Measurements from ENCODE around the gene FAXDC2. TPM values are rescaled to one million over a fixed set of nuclear protein-coding genes. Genes with fewer than 3 reads are reported as not detected.

The FAXDC2 gene
- total and polyA plus RNA-seq, 2 of the 13 experiments (the other 11 are each of a cell fraction or from before 2014, with no cell fraction given) = 4.7 to 58.8 TPM

GRCh38 chr5:154834053-154834452, 16.4 kb downstream of the FAXDC2 start (continued):
- no peak for TF ChIP-seq ZHX1 (CRISPR knock-in tag; IDR thresholded peaks at IDR 0.05; ENCODE audit: low read depth)
- no peak; the same call in 1 of the 2 replicates for TF ChIP-seq MEIS1 (CRISPR knock-in tag; IDR thresholded peaks at IDR 0.05; ENCODE audit: borderline replicate concordance)
- TF ChIP-seq MTERF4 (CRISPR knock-in tag; IDR thresholded peaks at IDR 0.05) = no peak
- no peak for TF ChIP-seq GZF1 (CRISPR knock-in tag; IDR thresholded peaks at IDR 0.05)
- TF ChIP-seq ZNF362 (CRISPR knock-in tag; IDR thresholded peaks at IDR 0.05; ENCODE audit: borderline replicate concordance) = no peak
- no peak for TF ChIP-seq XBP1 (CRISPR knock-in tag; IDR thresholded peaks at IDR 0.05)
- TF ChIP-seq GLMP (CRISPR knock-in tag; IDR thresholded peaks at IDR 0.05; ENCODE audit: borderline replicate concordance) = no peak
- no peak for TF ChIP-seq SCMH1 (CRISPR knock-in tag; IDR thresholded peaks at IDR 0.05; ENCODE audit: borderline replicate concordance)
- peak; percentile 64 for TF ChIP-seq FOSL2 (CRISPR knock-in tag; IDR thresholded peaks at IDR 0.05)
- TF ChIP-seq ZBTB49 (CRISPR knock-in tag; IDR thresholded peaks at IDR 0.05; ENCODE audit: borderline replicate concordance) = no peak
- TF ChIP-seq ZNF766 (CRISPR knock-in tag; IDR thresholded peaks at IDR 0.05; ENCODE audit: borderline replicate concordance) = no peak
- no peak for TF ChIP-seq DNMT3B (CRISPR knock-in tag; conservative IDR thresholded peaks at IDR 0.05)
- TF ChIP-seq ATF7 (IDR thresholded peaks at IDR 0.05) = no peak
- no peak for TF ChIP-seq ATF7 (CRISPR knock-in tag; IDR thresholded peaks at IDR 0.05)
- TF ChIP-seq ZMAT5 (CRISPR knock-in tag; IDR thresholded peaks at IDR 0.05; ENCODE audit: borderline replicate concordance, low read depth) = no peak
- no peak for TF ChIP-seq TMF1 (CRISPR knock-in tag; IDR thresholded peaks at IDR 0.05; ENCODE audit: low read depth)
- no peak for TF ChIP-seq U2AF2 (IDR thresholded peaks at IDR 0.05; ENCODE audit: low read depth, low read length)
- TF ChIP-seq MAZ (IDR thresholded peaks at IDR 0.05; ENCODE audit: borderline replicate concordance, low read depth, low read length) = no peak
- TF ChIP-seq MAZ (CRISPR knock-in tag; IDR thresholded peaks at IDR 0.05; ENCODE audit: low read depth) = no peak
- no peak for TF ChIP-seq HNRNPLL (IDR thresholded peaks at IDR 0.05; ENCODE audit: low read depth, low read length, poor library complexity, severe bottlenecking)
- TF ChIP-seq ZNF317 (CRISPR knock-in tag; IDR thresholded peaks at IDR 0.05) = no peak
- TF ChIP-seq SIX4 (CRISPR knock-in tag; IDR thresholded peaks at IDR 0.05) = no peak
- no peak for TF ChIP-seq ZNF33B (CRISPR knock-in tag; IDR thresholded peaks at IDR 0.05)

All from HepG2 (cell line).